Left lung (tissue), 10 donors: ENCODE measurements around the gene NSD1. TPM values are rescaled to one million over a fixed set of nuclear protein-coding genes. Genes with fewer than 3 reads are reported as not detected.
"Not testable (repeated sequence)": the region's sequence is repeated elsewhere in the genome, so short reads cannot be mapped to it uniquely, and the experiment has no call there.

Source experiments
- ATAC-seq: fragments of 200-7000 bp; cut with Tn5 transposase; one replicate; pipeline ENCODE4 v1.9.1; 2020; ENCODE audit warnings: moderate library complexity
- DNase-seq, 4 donors: peaks; one replicate each; pipeline ENCODE4 v3.0.0-alpha.2; 2013 to 2020
- H3K27ac ChIP-seq, 2 donors: fragments of 200-600 bp; sonication (generic) in 1 of 2; one replicate each; pipeline versions ENCODE4 v1.5.0 to v1.8.0; 2020 to 2021
- H3K27me3 ChIP-seq, 2 donors: fragments of 200-600 bp; sonication (generic) in 1 of 2; one replicate each; pipeline versions ENCODE4 v1.5.0 to v1.8.0; 2020 to 2021
- H3K36me3 ChIP-seq, 2 donors: fragments of 200-600 bp; sonication (generic) in 1 of 2; one replicate each; pipeline versions ENCODE4 v1.5.0 to v1.8.0; 2020 to 2021
- H3K4me1 ChIP-seq, 2 donors: fragments of 200-600 bp; one replicate each; pipeline ENCODE4 v1.8.0; 2021
- H3K4me3 ChIP-seq, 2 donors: fragments of 200-600 bp; sonication (generic) in 1 of 2; one replicate each; pipeline versions ENCODE4 v1.5.0 to v1.8.0; 2020 to 2021; ENCODE audit warnings: mild to moderate bottlenecking in 1 of 2
- H3K9me3 ChIP-seq, 2 donors: fragments of 200-600 bp; sonication (generic) in 1 of 2; one replicate each; pipeline versions ENCODE4 v1.5.0 to v1.8.0; 2020 to 2021
- CTCF ChIP-seq, 2 donors: fragments of 200-600 bp; sonication (generic) in 1 of 2; IDR thresholded peaks; one replicate each; pipeline versions ENCODE4 v1.5.0 to v1.8.0; 2021; ENCODE audit warnings: antibody characterized with exemption in 2 of 2
- intact Hi-C, 2 donors: fragments of 100-400 bp; cut with DNase I; formaldehyde crosslinking; loops; one replicate each; pipeline versions ENCODE4 v1.11.2 to v1.14.2; 2022
- polyA plus RNA-seq, 6 donors: library from polyadenylated mRNA; unstranded; fragments of 120-200 nt; gene quantifications; one replicate each; pipeline ENCODE4 v1.2.1, GENCODE V29; 2013; ENCODE audit not compliant: insufficient read length in 6 of 6
- total RNA-seq, 2 donors: library from RNA; stranded (reverse); fragmentation: NEBNext Ultra II Directional; extraction: Animal tissue kit (Norgen Biotek cat#: 25700); gene quantifications; one replicate each; pipeline ENCODE4 v1.2.1, GENCODE V29; 2021
- donor health status: DM: no; HTN: yes; CAD: no.
- donor health status: DM: no; HTN: no; CAD: no.

Gene NSD1
- total and polyA plus RNA-seq, 8 donors, result 45.8 to 79.7 (median 54.1) TPM

- H3K36me3 ChIP-seq, result peaks cover 4 to 99% of the 10 kb centered on the region in 2 donors
- H3K9me3 ChIP-seq, result no peaks in the 10 kb centered on the region
- DNase-seq, result no peak
- no peak overlapping the region for H3K27ac ChIP-seq
- H3K4me1 ChIP-seq, result no peaks in the 10 kb centered on the region
- no peaks in the 10 kb centered on the region for H3K27me3 ChIP-seq
- no peak for TF ChIP-seq CTCF (IDR thresholded peaks at IDR 0.05)
- intact Hi-C loops, result no loop called here
- ATAC-seq, result no peak
- no peak overlapping the region for H3K4me3 ChIP-seq
These were observed 119.7 kb downstream of the NSD1 start for GRCh38 chr5:177253252-177253651.

GRCh38 chr5:177256296-177256695 is 122.7 kb downstream of the NSD1 start:
- DNase-seq, result peak in 1 of 4 donors; percentile 45
- H3K9me3 ChIP-seq, result no peaks in the 10 kb centered on the region
- H3K4me1 ChIP-seq, result no peaks in the 10 kb centered on the region
- no peak overlapping the region for H3K27ac ChIP-seq
- no peak for TF ChIP-seq CTCF (IDR thresholded peaks at IDR 0.05)
- H3K4me3 ChIP-seq, result no peak overlapping the region
- ATAC-seq, result peak; percentile 71
- H3K27me3 ChIP-seq, result no peaks in the 10 kb centered on the region
- peaks cover 0 to 99% of the 10 kb centered on the region in 2 donors for H3K36me3 ChIP-seq
- intact Hi-C loops, result no loop called here

GRCh38 chr5:177258711-177259110 is 125.1 kb downstream of the NSD1 start:
- H3K27ac ChIP-seq, ATAC-seq, DNase-seq, H3K4me1 ChIP-seq, intact Hi-C loops, H3K27me3 ChIP-seq, H3K9me3 ChIP-seq, H3K4me3 ChIP-seq: not testable (repeated sequence)
- peaks cover 0 to 98% of the 10 kb centered on the region in 2 donors for H3K36me3 ChIP-seq

- H3K36me3 ChIP-seq, result peaks cover 0 to 91% of the 10 kb centered on the region in 2 donors
- ATAC-seq (no peak), DNase-seq (no peak)
- H3K27ac ChIP-seq, result no peak overlapping the region
- TF ChIP-seq CTCF (IDR thresholded peaks at IDR 0.05), result no peak
- H3K27me3 ChIP-seq, result no peaks in the 10 kb centered on the region
- intact Hi-C loops, result no loop called here
- H3K9me3 ChIP-seq, result no peaks in the 10 kb centered on the region
- H3K4me1 ChIP-seq, result no peaks in the 10 kb centered on the region
- no peak overlapping the region for H3K4me3 ChIP-seq
These were observed 127.4 kb downstream of the NSD1 start for GRCh38 chr5:177260961-177261360.

GRCh38 chr5:177261510-177261909 is 127.9 kb downstream of the NSD1 start:
- Histone ChIP-seq H3K4me1 (no peaks in the 10 kb centered on the region), H3K9me3 (no peaks in the 10 kb centered on the region), H3K4me3 (no peak overlapping the region), H3K27me3 (no peaks in the 10 kb centered on the region), H3K27ac (no peak overlapping the region), H3K36me3 (peaks cover 0 to 91% of the 10 kb centered on the region in 2 donors)
- intact Hi-C loops, result no loop called here
- no peak for ATAC-seq
- no peak for DNase-seq
- TF ChIP-seq CTCF (IDR thresholded peaks at IDR 0.05), result no peak

- intact Hi-C loops, result no loop called here
- ATAC-seq, result peak; percentile 21
- peak overlapping the region in 1 of 2 donors; percentile 8 for H3K27ac ChIP-seq
- DNase-seq, result no peak
- no peak for TF ChIP-seq CTCF (IDR thresholded peaks at IDR 0.05)
- H3K9me3 ChIP-seq, result no peaks in the 10 kb centered on the region
- no peaks in the 10 kb centered on the region for H3K4me1 ChIP-seq
- no peaks in the 10 kb centered on the region for H3K27me3 ChIP-seq
- no peak overlapping the region for H3K4me3 ChIP-seq
- peaks cover 0 to 86% of the 10 kb centered on the region in 2 donors for H3K36me3 ChIP-seq
These were observed 130.6 kb downstream of the NSD1 start for GRCh38 chr5:177264178-177264577.
